Neutrophil (primary cell): ENCODE data around the gene CNNM4.

Source experiments
- H3K27ac ChIP-seq: fragments of 200-600 bp; sonication (generic); 2 replicates; pipeline ENCODE4 v1.5.1; 2016; ENCODE audit warnings: mild to moderate bottlenecking, moderate library complexity
- H3K27me3 ChIP-seq: fragments of 200-600 bp; sonication (generic); 2 replicates; pipeline ENCODE4 v1.6.0; 2016; ENCODE audit warnings: mild to moderate bottlenecking
- H3K36me3 ChIP-seq: fragments of 200-600 bp; sonication (generic); 2 replicates; pipeline ENCODE4 v1.5.1; 2017
- H3K4me1 ChIP-seq, 2 experiments: fragments of 200-600 bp in 1 of 2; sonication (generic) in 1 of 2; 1 replicate in 1 of 2; 2 replicates in 1 of 2; pipeline versions ENCODE4 v1.5.1 to v1.6.1; 2013 to 2016; ENCODE audit warnings: low read depth in 1 of 2, low read length in 1 of 2, mild to moderate bottlenecking in 1 of 2, moderate library complexity in 1 of 2; ENCODE audit not compliant: control insufficient read depth in 1 of 2, insufficient read depth in 1 of 2
- H3K4me3 ChIP-seq, 2 experiments: fragments of 200-600 bp in 1 of 2; sonication (generic) in 1 of 2; 1 replicate in 1 of 2; 2 replicates in 1 of 2; pipeline ENCODE4 v1.5.1; 2013 to 2016; ENCODE audit warnings: low read depth in 1 of 2, low read length in 1 of 2, mild to moderate bottlenecking in 1 of 2, moderate library complexity in 1 of 2
- H3K9me3 ChIP-seq: fragments of 200-600 bp; sonication (generic); 2 replicates; pipeline ENCODE4 v1.5.1; 2016
- TF ChIP-seq, protein P1 (sequence below): fragments of 200-600 bp; sonication (generic); IDR thresholded peaks from 2 replicates; pipeline ENCODE4 v1.5.1; 2016; ENCODE audit warnings: antibody characterized with exemption

Gene CNNM4

DNA sequence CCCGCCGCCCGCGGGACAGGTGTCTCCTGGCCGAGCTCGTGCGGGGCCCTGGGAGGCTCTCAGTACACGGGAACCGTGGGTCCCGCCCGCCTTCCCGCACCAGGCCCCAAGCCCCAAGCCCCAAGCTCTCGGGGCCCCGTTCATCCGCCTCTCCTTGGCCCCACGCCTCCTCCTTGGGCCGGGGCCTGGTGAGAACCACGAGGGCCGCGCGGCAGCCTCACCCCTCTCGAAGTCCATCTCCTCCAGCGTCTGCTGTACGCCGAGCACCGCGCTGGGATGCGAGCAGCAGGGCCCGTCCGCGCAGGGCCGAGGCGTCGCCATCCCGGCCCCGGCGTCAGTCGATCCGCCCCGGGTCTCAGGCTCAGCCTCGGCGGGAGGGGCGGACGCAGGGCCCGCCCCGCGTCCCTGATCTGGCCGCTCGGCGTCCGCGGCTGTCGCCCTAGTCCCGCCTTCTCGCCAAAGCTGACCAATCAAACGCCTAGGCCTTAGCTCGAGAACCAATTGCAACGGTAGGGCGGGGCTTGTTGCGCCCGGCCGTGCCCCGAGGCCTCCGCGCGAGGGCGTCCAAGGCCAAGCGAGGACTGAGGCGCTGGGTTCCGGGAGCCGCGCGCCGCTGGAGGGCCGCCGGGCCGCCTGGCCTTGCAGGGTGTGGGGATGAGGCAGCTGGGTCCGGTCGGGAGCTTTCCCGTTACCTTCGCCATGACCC, 97.1 kb downstream of the CNNM4 start, which contains the start of gene ANKRD39:
Gene ANKRD39, minus strand, starts transcription at position 350 of the 706 bp plus-strand sequence. Its CDS starts 29 bp downstream, at position 321.
- H3K4me3 ChIP-seq: peak within 1 kb of the TSS; percentile 58 to 98
- H3K36me3 ChIP-seq: peaks cover 5% of the 10 kb centered on the region
- peaks cover 28 to 36% of the 10 kb centered on the region in 2 experiments for H3K4me1 ChIP-seq
- no peaks in the 10 kb centered on the region for H3K9me3 ChIP-seq
- H3K27ac ChIP-seq: peak within 1 kb of the TSS; percentile 74
- peaks cover 43% of the 10 kb centered on the region for H3K27me3 ChIP-seq
- TF ChIP-seq, protein P1, sequence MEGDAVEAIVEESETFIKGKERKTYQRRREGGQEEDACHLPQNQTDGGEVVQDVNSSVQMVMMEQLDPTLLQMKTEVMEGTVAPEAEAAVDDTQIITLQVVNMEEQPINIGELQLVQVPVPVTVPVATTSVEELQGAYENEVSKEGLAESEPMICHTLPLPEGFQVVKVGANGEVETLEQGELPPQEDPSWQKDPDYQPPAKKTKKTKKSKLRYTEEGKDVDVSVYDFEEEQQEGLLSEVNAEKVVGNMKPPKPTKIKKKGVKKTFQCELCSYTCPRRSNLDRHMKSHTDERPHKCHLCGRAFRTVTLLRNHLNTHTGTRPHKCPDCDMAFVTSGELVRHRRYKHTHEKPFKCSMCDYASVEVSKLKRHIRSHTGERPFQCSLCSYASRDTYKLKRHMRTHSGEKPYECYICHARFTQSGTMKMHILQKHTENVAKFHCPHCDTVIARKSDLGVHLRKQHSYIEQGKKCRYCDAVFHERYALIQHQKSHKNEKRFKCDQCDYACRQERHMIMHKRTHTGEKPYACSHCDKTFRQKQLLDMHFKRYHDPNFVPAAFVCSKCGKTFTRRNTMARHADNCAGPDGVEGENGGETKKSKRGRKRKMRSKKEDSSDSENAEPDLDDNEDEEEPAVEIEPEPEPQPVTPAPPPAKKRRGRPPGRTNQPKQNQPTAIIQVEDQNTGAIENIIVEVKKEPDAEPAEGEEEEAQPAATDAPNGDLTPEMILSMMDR: peak; percentile 99

DNA sequence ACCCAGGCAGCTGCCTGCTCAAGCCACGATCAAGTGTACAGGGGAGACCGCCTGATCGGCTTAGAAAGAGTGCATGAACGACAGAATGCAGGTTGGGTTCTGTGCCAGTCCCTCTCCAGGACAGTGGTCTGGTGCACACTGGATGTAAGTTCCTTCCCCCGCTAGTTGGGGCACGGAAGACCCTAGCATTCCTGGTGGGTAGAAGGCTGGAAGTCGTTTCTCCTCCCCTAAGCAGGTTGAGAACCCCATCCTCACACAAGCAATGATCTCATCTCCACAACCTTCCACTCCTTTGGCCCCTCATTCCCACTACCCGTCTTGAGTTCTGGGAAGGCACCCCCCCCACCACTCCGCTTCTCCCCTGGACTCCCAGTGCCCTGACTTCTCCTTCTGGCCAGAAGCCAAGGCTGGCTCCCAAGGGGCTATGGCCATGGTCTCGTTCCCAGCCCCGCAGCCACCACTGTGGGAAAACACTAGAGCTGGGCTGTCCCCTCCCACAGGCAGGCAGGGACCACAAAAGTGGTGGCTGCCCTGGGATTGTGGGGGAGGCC, 98.5 kb downstream of the CNNM4 start:
- peaks cover 37 to 50% of the 10 kb centered on the region in 2 experiments for H3K4me1 ChIP-seq
- H3K36me3 ChIP-seq: no peaks in the 10 kb centered on the region
- H3K27ac ChIP-seq: no peak overlapping the region
- H3K9me3 ChIP-seq: no peaks in the 10 kb centered on the region
- H3K27me3 ChIP-seq: peaks cover 56% of the 10 kb centered on the region
- TF ChIP-seq, protein P1: no peak
- peak overlapping the region; percentile 58 to 98 for H3K4me3 ChIP-seq

DNA sequence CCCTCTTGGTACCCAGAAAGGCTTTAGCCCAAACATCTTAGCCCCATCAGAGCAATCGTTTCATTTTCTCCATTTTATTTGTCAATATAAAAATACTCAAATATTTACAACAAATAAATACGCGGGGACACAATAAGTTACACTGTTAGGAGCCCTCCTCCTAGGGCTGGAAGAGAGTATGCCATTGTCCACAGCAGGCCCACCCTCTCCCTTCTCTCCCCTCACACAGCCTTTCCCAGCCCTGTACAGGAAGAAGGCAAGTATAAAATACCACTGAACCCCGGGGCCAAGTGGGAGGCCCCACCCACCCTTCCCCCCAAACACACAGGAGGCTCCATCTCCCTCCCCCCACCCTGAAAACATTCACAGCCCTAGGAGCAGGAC, 99.0 kb downstream of the CNNM4 start:
- TF ChIP-seq, protein P1: no peak
- Histone ChIP-seq H3K36me3 (no peaks in the 10 kb centered on the region), H3K4me1 (peaks cover 37 to 54% of the 10 kb centered on the region in 2 experiments), H3K27ac (no peak overlapping the region), H3K9me3 (no peaks in the 10 kb centered on the region), H3K27me3 (peaks cover 61% of the 10 kb centered on the region), H3K4me3 (no peak overlapping the region)

DNA sequence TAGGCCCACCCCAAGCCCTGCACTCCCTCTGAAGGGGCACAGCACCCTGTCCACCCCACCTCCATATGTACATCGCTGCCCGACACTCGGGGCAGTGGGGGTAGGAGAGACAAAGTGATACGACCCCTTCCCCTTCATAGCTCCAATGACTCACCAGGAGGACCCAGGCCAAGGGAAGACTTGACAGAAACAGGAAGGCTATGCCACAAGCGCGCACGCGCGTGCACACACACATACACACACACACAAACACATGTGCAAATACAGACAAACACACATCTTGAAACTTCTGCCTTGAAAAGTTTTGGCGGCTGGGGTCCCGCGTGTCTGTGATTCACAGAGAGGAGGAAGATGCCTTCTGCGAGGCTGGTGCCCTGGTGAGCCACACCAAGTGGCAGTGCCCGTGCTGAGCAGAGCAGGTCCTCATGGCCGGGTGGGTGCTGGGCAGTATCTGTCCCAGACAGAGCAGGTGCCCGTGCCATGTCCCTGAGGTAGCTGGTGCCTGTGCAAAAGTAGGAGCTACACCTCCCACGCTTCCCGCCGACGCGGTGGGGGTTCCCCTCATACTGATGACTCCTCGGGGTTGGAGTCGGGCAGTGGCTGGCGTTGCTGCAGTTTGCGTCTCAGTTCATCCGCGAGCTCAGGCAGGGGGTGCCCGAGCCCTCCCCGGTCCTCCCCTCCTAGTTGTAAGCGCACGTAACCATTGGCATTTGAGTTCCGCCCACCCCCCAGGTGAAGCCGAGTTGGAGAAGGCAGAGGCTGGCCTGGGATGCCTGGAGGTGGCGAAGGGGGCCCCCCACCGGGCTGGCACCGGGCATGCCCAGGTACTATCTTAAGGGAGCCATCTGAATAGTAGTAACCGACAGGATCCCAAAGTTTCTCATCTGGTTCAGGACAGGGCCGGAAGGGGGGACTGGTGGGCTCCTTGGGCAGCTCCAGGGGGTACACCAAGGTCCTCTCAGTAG, 99.6 kb downstream of the CNNM4 start:
- Histone ChIP-seq H3K36me3 (no peaks in the 10 kb centered on the region), H3K27me3 (peaks cover 68% of the 10 kb centered on the region), H3K27ac (no peak overlapping the region), H3K4me3 (no peak overlapping the region), H3K9me3 (no peaks in the 10 kb centered on the region), H3K4me1 (peaks cover 37 to 60% of the 10 kb centered on the region in 2 experiments)
- TF ChIP-seq, protein P1: no peak

DNA sequence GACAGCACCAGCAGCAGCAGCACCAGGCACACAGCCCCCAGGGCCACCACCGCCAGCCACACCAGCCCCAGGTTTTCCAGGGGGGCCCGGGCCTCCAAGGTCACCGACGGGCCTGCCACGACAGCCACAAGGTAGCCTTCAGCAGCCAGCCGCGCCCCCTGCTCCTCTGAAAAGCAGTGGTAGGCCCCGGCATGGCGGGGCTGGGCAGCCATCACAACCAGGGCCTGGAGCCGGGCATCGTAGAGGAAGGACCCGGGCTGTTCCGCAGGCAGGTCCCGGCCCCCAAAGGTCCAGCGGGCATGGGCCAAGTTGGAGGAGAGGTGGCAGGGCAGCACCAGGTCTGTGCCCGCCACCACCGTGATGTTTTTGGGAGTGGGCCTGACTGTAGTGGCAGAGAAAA, 100.4 kb downstream of the CNNM4 start:
- no peak overlapping the region for H3K27ac ChIP-seq
- no peaks in the 10 kb centered on the region for H3K9me3 ChIP-seq
- H3K36me3 ChIP-seq: no peaks in the 10 kb centered on the region
- no peak overlapping the region for H3K4me3 ChIP-seq
- TF ChIP-seq, protein P1: no peak
- peaks cover 75% of the 10 kb centered on the region for H3K27me3 ChIP-seq
- peaks cover 39 to 68% of the 10 kb centered on the region in 2 experiments for H3K4me1 ChIP-seq
